CD4-positive, alpha-beta T cell treated with Interleukin-2 at 100 ng/mL for 4 hours (primary cell): ENCODE results near the gene TRIM36.

Source experiments
- DNase-seq: peaks from one replicate; pipeline ENCODE4 v3.0.0-alpha.2; 2020; ENCODE audit warnings: low spot score

Gene TRIM36

GRCh38 chr5:115169487-115170133 is at the start of gene TRIM36:
TSS of gene TRIM36 (minus strand) at chr5:115169908. CDS start at chr5:115169634, 274 bp downstream.
- DNase-seq: peak; percentile 89

- no peak for DNase-seq
Measured at GRCh38 chr5:115214541-115214940, 44.8 kb upstream of the TRIM36 start.

GRCh38 chr5:115209279-115209678 is 39.6 kb upstream of the TRIM36 start:
- DNase-seq: peak; percentile 32

GRCh38 chr5:115202952-115203351 is 33.2 kb upstream of the TRIM36 start:
- no peak for DNase-seq

- no peak for DNase-seq
Measured at GRCh38 chr5:115196161-115196560, 26.5 kb upstream of the TRIM36 start.

GRCh38 chr5:115194676-115195075 is 25.0 kb upstream of the TRIM36 start:
- DNase-seq: no peak

GRCh38 chr5:115193295-115193694 is 23.6 kb upstream of the TRIM36 start:
- DNase-seq: no peak

GRCh38 chr5:115192098-115192497 is 22.4 kb upstream of the TRIM36 start:
- DNase-seq: no peak

GRCh38 chr5:115191474-115192031 is 21.8 kb upstream of the TRIM36 start:
- DNase-seq: no peak

- DNase-seq: no peak
Measured at GRCh38 chr5:115190388-115190787, 20.7 kb upstream of the TRIM36 start.

GRCh38 chr5:115189866-115190265 is 20.2 kb upstream of the TRIM36 start:
- no peak for DNase-seq

GRCh38 chr5:115186794-115187193 is 17.1 kb upstream of the TRIM36 start:
- no peak for DNase-seq

- no peak for DNase-seq
Measured at GRCh38 chr5:115184770-115185169, 15.1 kb upstream of the TRIM36 start.

GRCh38 chr5:115181757-115182156 is 12.0 kb upstream of the TRIM36 start:
- DNase-seq: no peak

- no peak for DNase-seq
Measured at GRCh38 chr5:115180165-115180709, 10.5 kb upstream of the TRIM36 start.

GRCh38 chr5:115179394-115180164 is 9.9 kb upstream of the TRIM36 start:
- DNase-seq: no peak

- no peak for DNase-seq
Measured at GRCh38 chr5:115179030-115179393, 9.3 kb upstream of the TRIM36 start.

- no peak for DNase-seq
Measured at GRCh38 chr5:115170929-115171510, 1.3 kb upstream of the TRIM36 start.

- no peak for DNase-seq
Measured at GRCh38 chr5:115170134-115170928, 623 bp upstream of the TRIM36 start.

- DNase-seq: no peak
Measured at GRCh38 chr5:115168829-115169486, 750 bp downstream of the TRIM36 start.

GRCh38 chr5:115166744-115167393 is 2.8 kb downstream of the TRIM36 start:
- DNase-seq: no peak
